WTC11 (cell line): ENCODE results near the gene IRF7. TPM values are rescaled to one million over a fixed set of nuclear protein-coding genes. Genes with fewer than 3 reads are reported as not detected.

Experiments
- ATAC-seq: fragments of 200-7000 bp; cut with Tn5 transposase; 2 replicates; pipeline ENCODE4 v1.10.0; 2021; ENCODE audit warnings: mild to moderate bottlenecking, moderate library complexity
- CTCF ChIA-PET: fragments of 300-600 bp; sonication (Branson Sonifier 250); formaldehyde crosslinking; loops from one replicate; lab custom pipeline; 2021; ENCODE audit warnings: antibody characterized with exemption; lab: Charles Lee
- POLR2A ChIA-PET: fragments of 350-600 bp; sonication (Branson Sonifier 250); formaldehyde crosslinking; loops from one replicate; lab custom pipeline; 2021; ENCODE audit warnings: antibody characterized with exemption; lab: Charles Lee
- DNase-seq: peaks from one replicate; pipeline ENCODE4 v3.0.0; 2021; ENCODE audit warnings: low spot score
- H3K27ac Mint-ChIP-seq: 2 replicates; pipeline ENCODE4 v1.8.0; 2021; ENCODE audit warnings: mixed read lengths
- H3K27me3 Mint-ChIP-seq: 2 replicates; pipeline ENCODE4 v1.8.0; 2021; ENCODE audit warnings: low read depth, mild to moderate bottlenecking, moderate library complexity, mixed read lengths
- H3K36me3 Mint-ChIP-seq: 2 replicates; pipeline ENCODE4 v1.8.0; 2021; ENCODE audit warnings: mixed read lengths
- H3K4me1 Mint-ChIP-seq: 2 replicates; pipeline ENCODE4 v1.8.0; 2022; ENCODE audit warnings: mixed read lengths
- H3K4me3 Mint-ChIP-seq: 2 replicates; pipeline ENCODE4 v1.8.0; 2021; ENCODE audit warnings: mild to moderate bottlenecking, moderate library complexity, mixed read lengths
- H3K9me3 Mint-ChIP-seq: 2 replicates; pipeline ENCODE4 v1.8.0; 2021; ENCODE audit warnings: mixed read lengths
- ATF1 ChIP-seq: sonication (generic); formaldehyde crosslinking; IDR thresholded peaks from 2 replicates; pipeline ENCODE4 v1.8.1; 2023; ENCODE audit warnings: mild to moderate bottlenecking, moderate library complexity, missing genetic modification reagents
- ESRRA ChIP-seq: sonication (generic); formaldehyde crosslinking; IDR thresholded peaks from 2 replicates; pipeline ENCODE4 v1.8.1; 2022; ENCODE audit warnings: mild to moderate bottlenecking, missing genetic modification reagents, borderline replicate concordance
- ETV6 ChIP-seq: sonication (generic); formaldehyde crosslinking; IDR thresholded peaks from 2 replicates; pipeline ENCODE4 v1.8.1; 2022; ENCODE audit warnings: mild to moderate bottlenecking, missing genetic modification reagents
- FOXJ3 ChIP-seq: sonication (generic); formaldehyde crosslinking; IDR thresholded peaks from 2 replicates; pipeline ENCODE4 v1.9.0; 2021; ENCODE audit warnings: missing genetic modification reagents, mild to moderate bottlenecking, borderline replicate concordance
- GTF2I ChIP-seq: fragments of 250-450 bp; sonication (Bioruptor Pico); conservative IDR thresholded peaks from 2 replicates; pipeline ENCODE4 v1.4.0; 2021; ENCODE audit warnings: mild to moderate bottlenecking
- HMGA2 ChIP-seq: fragments of 250-450 bp; sonication (Bioruptor Pico); IDR thresholded peaks from 2 replicates; pipeline ENCODE4 v1.4.0; 2021; ENCODE audit warnings: mild to moderate bottlenecking, moderate library complexity
- NR1H2 ChIP-seq: sonication (generic); formaldehyde crosslinking; IDR thresholded peaks from 2 replicates; pipeline ENCODE4 v1.9.0; 2021; ENCODE audit warnings: mild to moderate bottlenecking, moderate library complexity, missing genetic modification reagents
- NR2C2 ChIP-seq: sonication (generic); formaldehyde crosslinking; IDR thresholded peaks from 2 replicates; pipeline ENCODE4 v1.8.0; 2022; ENCODE audit warnings: mild to moderate bottlenecking, missing genetic modification reagents
- OVOL2 ChIP-seq: fragments of 250-450 bp; sonication (Bioruptor Pico); IDR thresholded peaks from 2 replicates; pipeline ENCODE4 v1.9.0; 2021; ENCODE audit warnings: mild to moderate bottlenecking, borderline replicate concordance
- ZBTB21 ChIP-seq: sonication (generic); formaldehyde crosslinking; IDR thresholded peaks from 2 replicates; pipeline ENCODE4 v1.8.1; 2023; ENCODE audit warnings: mild to moderate bottlenecking, missing genetic modification reagents, borderline replicate concordance
- ZNF396 ChIP-seq: fragments of 250-450 bp; sonication (Bioruptor Pico); IDR thresholded peaks from 2 replicates; pipeline ENCODE4 v1.8.0; 2021; ENCODE audit warnings: mild to moderate bottlenecking, moderate library complexity, borderline replicate concordance
- total RNA-seq: library from RNA; stranded (reverse); gene quantifications from 3 replicates; pipeline ENCODE4 v1.2.3, GENCODE V29; 2021
- TF ChIP-seq, protein P1 (sequence below): sonication (generic); formaldehyde crosslinking; IDR thresholded peaks from 2 replicates; pipeline ENCODE4 v1.8.1; 2023; ENCODE audit warnings: mild to moderate bottlenecking, missing genetic modification reagents, moderate library complexity
- TF ChIP-seq, protein P2 (sequence below): fragments of 250-450 bp; sonication (Bioruptor Pico); IDR thresholded peaks from 2 replicates; pipeline ENCODE4 v1.9.0; 2021; ENCODE audit warnings: moderate library complexity, mild to moderate bottlenecking, inconsistent platforms, borderline replicate concordance
- TF ChIP-seq, protein P3 (sequence below): fragments of 250-450 bp; sonication (Bioruptor Pico); IDR thresholded peaks from 2 replicates; pipeline ENCODE4 v1.8.0; 2021; ENCODE audit warnings: mild to moderate bottlenecking
- TF ChIP-seq, protein P4 (sequence below): fragments of 250-450 bp; sonication (Bioruptor Pico); IDR thresholded peaks from 2 replicates; pipeline ENCODE4 v2.1.2; 2022; ENCODE audit warnings: mild to moderate bottlenecking, moderate library complexity
- TF ChIP-seq, protein P5 (sequence below): sonication (generic); formaldehyde crosslinking; IDR thresholded peaks from 2 replicates; pipeline ENCODE4 v1.8.0; 2023; ENCODE audit warnings: missing genetic modification reagents, mild to moderate bottlenecking, borderline replicate concordance
- TF ChIP-seq, protein P6 (sequence below): sonication (generic); formaldehyde crosslinking; IDR thresholded peaks from 2 replicates; pipeline ENCODE4 v1.8.1; 2023; ENCODE audit warnings: mild to moderate bottlenecking, moderate library complexity, missing genetic modification reagents
- TF ChIP-seq, protein P7 (sequence below): sonication (generic); formaldehyde crosslinking; IDR thresholded peaks from 2 replicates; pipeline ENCODE4 v1.8.0; 2022; ENCODE audit warnings: mild to moderate bottlenecking, missing genetic modification reagents

IRF7 gene
- total RNA-seq, 1 experiment from 2014 or later: 11.1 TPM

DNA sequence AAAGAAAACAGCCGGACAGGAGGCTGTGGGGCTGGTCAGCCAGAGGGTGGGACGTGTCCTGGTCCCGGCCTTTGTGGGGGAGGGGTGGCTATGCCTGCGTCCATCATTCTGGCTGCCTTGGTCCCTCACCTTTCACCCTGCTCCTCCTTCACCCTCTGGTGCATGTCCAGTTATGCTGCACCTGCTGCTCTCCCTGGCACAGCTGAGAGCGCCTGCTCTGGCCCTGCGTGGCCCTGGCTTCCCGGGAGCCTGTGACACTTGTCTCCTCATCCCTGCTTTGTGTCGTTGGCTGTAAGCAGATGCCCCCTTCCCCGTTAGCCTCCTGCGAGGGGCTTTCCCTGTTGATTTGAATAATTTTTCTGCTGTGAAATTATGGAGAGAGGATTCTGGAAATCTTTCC, 22.8 kb downstream of the IRF7 start (continued):
- TF ChIP-seq, protein P1, sequence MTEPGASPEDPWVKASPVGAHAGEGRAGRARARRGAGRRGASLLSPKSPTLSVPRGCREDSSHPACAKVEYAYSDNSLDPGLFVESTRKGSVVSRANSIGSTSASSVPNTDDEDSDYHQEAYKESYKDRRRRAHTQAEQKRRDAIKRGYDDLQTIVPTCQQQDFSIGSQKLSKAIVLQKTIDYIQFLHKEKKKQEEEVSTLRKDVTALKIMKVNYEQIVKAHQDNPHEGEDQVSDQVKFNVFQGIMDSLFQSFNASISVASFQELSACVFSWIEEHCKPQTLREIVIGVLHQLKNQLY (CRISPR knock-in tag): no peak
- TF ChIP-seq, all 79 proteins: peak for 0

DNA sequence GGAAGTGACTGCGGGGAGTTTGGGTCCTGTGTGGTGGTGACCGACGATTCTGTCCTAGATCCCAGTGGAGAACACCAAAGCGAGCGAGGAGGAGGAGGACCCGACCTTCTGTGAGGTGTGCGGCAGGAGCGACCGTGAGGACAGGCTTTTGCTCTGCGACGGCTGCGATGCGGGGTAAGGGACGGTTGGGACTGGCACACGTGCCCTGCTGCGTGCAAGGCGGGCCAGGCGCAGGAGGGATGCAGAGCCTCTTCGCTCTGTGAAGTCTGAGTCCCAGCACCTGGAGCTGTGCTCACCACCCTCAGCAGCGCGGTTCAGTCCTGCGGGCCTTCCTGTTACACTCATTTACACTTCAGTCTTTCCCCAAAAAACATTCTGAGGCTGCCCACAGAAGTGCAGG, 23.2 kb downstream of the IRF7 start:
- ChIA-PET CTCF (no interaction called here), POLR2A (no interaction called here)
- H3K9me3 Mint-ChIP-seq: no peaks in the 10 kb centered on the region
- ATAC-seq: no peak
- TF ChIP-seq ATF1 (CRISPR knock-in tag): no peak
- TF ChIP-seq FOXJ3 (CRISPR knock-in tag): no peak
- no peak for TF ChIP-seq NR2C2
- no peak for TF ChIP-seq GTF2I (CRISPR knock-in tag)
- TF ChIP-seq NR1H2 (CRISPR knock-in tag): no peak
- TF ChIP-seq, protein P2, sequence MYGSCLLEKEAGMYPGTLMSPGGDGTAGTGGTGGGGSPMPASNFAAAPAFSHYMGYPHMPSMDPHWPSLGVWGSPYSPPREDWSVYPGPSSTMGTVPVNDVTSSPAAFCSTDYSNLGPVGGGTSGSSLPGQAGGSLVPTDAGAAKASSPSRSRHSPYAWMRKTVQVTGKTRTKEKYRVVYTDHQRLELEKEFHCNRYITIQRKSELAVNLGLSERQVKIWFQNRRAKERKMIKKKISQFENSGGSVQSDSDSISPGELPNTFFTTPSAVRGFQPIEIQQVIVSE: no peak
- TF ChIP-seq, protein P3, sequence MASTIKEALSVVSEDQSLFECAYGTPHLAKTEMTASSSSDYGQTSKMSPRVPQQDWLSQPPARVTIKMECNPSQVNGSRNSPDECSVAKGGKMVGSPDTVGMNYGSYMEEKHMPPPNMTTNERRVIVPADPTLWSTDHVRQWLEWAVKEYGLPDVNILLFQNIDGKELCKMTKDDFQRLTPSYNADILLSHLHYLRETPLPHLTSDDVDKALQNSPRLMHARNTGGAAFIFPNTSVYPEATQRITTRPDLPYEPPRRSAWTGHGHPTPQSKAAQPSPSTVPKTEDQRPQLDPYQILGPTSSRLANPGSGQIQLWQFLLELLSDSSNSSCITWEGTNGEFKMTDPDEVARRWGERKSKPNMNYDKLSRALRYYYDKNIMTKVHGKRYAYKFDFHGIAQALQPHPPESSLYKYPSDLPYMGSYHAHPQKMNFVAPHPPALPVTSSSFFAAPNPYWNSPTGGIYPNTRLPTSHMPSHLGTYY (CRISPR knock-in tag): no peak
- TF ChIP-seq ETV6 (CRISPR knock-in tag): no peak
- no peak for TF ChIP-seq ZNF396
- TF ChIP-seq, protein P4, sequence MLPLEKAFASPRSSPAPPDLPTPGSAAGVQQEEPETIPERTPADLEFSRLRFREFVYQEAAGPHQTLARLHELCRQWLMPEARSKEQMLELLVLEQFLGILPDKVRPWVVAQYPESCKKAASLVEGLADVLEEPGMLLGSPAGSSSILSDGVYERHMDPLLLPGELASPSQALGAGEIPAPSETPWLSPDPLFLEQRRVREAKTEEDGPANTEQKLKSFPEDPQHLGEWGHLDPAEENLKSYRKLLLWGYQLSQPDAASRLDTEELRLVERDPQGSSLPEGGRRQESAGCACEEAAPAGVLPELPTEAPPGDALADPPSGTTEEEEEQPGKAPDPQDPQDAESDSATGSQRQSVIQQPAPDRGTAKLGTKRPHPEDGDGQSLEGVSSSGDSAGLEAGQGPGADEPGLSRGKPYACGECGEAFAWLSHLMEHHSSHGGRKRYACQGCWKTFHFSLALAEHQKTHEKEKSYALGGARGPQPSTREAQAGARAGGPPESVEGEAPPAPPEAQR (CRISPR knock-in tag): no peak
- no peak for TF ChIP-seq ZBTB21 (CRISPR knock-in tag)
- TF ChIP-seq, protein P5, sequence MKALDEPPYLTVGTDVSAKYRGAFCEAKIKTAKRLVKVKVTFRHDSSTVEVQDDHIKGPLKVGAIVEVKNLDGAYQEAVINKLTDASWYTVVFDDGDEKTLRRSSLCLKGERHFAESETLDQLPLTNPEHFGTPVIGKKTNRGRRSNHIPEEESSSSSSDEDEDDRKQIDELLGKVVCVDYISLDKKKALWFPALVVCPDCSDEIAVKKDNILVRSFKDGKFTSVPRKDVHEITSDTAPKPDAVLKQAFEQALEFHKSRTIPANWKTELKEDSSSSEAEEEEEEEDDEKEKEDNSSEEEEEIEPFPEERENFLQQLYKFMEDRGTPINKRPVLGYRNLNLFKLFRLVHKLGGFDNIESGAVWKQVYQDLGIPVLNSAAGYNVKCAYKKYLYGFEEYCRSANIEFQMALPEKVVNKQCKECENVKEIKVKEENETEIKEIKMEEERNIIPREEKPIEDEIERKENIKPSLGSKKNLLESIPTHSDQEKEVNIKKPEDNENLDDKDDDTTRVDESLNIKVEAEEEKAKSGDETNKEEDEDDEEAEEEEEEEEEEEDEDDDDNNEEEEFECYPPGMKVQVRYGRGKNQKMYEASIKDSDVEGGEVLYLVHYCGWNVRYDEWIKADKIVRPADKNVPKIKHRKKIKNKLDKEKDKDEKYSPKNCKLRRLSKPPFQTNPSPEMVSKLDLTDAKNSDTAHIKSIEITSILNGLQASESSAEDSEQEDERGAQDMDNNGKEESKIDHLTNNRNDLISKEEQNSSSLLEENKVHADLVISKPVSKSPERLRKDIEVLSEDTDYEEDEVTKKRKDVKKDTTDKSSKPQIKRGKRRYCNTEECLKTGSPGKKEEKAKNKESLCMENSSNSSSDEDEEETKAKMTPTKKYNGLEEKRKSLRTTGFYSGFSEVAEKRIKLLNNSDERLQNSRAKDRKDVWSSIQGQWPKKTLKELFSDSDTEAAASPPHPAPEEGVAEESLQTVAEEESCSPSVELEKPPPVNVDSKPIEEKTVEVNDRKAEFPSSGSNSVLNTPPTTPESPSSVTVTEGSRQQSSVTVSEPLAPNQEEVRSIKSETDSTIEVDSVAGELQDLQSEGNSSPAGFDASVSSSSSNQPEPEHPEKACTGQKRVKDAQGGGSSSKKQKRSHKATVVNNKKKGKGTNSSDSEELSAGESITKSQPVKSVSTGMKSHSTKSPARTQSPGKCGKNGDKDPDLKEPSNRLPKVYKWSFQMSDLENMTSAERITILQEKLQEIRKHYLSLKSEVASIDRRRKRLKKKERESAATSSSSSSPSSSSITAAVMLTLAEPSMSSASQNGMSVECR (CRISPR knock-in tag): no peak
- TF ChIP-seq ESRRA (CRISPR knock-in tag): no peak
- TF ChIP-seq HMGA2 (CRISPR knock-in tag): no peak
- TF ChIP-seq, all 79 proteins: peak for 0
- Mint-ChIP-seq H3K27ac (no peak overlapping the region; the same call in 1 of the 2 replicates), H3K4me1 (no peaks in the 10 kb centered on the region), H3K27me3 (no peaks in the 10 kb centered on the region), H3K4me3 (no peak overlapping the region), H3K36me3 (peaks cover 70% of the 10 kb centered on the region)
- DNase-seq: no peak

DNA sequence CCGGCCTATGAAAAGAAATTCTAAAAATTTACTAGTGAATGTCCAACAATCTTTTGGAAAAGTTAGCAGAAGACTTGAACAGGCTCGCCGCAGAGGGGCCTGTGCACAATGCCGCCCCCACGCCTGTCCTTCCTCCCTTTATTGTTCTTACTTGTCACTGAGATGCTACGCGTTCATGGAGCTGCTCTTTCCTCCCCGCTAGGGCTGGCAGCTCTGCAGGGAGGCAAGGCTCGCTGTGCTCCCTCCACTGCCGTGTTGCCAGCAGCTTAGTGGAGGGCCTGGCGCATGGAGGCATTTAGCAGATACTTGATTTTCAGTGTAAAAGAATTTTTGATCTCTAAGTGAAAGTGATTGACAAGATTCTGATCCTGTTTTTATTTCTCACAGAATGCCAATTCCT, 24.8 kb downstream of the IRF7 start:
- ATAC-seq: no peak
- POLR2A ChIA-PET: no interaction called here
- DNase-seq: no peak
- TF ChIP-seq, protein P6, sequence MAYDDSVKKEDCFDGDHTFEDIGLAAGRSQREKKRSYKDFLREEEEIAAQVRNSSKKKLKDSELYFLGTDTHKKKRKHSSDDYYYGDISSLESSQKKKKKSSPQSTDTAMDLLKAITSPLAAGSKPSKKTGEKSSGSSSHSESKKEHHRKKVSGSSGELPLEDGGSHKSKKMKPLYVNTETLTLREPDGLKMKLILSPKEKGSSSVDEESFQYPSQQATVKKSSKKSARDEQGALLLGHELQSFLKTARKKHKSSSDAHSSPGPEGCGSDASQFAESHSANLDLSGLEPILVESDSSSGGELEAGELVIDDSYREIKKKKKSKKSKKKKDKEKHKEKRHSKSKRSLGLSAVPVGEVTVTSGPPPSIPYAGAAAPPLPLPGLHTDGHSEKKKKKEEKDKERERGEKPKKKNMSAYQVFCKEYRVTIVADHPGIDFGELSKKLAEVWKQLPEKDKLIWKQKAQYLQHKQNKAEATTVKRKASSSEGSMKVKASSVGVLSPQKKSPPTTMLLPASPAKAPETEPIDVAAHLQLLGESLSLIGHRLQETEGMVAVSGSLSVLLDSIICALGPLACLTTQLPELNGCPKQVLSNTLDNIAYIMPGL (CRISPR knock-in tag): no peak
- TF ChIP-seq, protein P7, sequence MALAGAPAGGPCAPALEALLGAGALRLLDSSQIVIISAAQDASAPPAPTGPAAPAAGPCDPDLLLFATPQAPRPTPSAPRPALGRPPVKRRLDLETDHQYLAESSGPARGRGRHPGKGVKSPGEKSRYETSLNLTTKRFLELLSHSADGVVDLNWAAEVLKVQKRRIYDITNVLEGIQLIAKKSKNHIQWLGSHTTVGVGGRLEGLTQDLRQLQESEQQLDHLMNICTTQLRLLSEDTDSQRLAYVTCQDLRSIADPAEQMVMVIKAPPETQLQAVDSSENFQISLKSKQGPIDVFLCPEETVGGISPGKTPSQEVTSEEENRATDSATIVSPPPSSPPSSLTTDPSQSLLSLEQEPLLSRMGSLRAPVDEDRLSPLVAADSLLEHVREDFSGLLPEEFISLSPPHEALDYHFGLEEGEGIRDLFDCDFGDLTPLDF (CRISPR knock-in tag): no peak
- TF ChIP-seq OVOL2 (CRISPR knock-in tag): no peak
- CTCF ChIA-PET: no interaction called here
- H3K4me3 Mint-ChIP-seq: no peak overlapping the region
- peaks cover 72% of the 10 kb centered on the region for H3K36me3 Mint-ChIP-seq
- no peaks in the 10 kb centered on the region for H3K4me1 Mint-ChIP-seq
- no peak overlapping the region for H3K27ac Mint-ChIP-seq
- no peaks in the 10 kb centered on the region for H3K27me3 Mint-ChIP-seq
- H3K9me3 Mint-ChIP-seq: no peaks in the 10 kb centered on the region
